GM23338 (cell line): ENCODE measurements around the gene EYA4.

ENCODE experiments used
- CREB1 ChIP-seq: fragments of 250-450 bp; sonication (Bioruptor Pico); IDR thresholded peaks from 2 replicates; pipeline ENCODE4 v1.5.0; 2020; ENCODE audit warnings: low read depth, mild to moderate bottlenecking, moderate library complexity
- CTCF ChIP-seq, 2 experiments: fragments of 200-600 bp in 1 of 2; sonication (generic) in 1 of 2; conservative IDR thresholded peaks; 2 replicates each; pipeline versions ENCODE4 v1.5.1 to v1.6.1; 2016 to 2017; ENCODE audit warnings: antibody characterized with exemption in 2 of 2, low read depth in 2 of 2, mild to moderate bottlenecking in 2 of 2, moderate library complexity in 1 of 2
- EZH2 ChIP-seq: fragments of 200-600 bp; sonication (generic); IDR thresholded peaks from one replicate; pipeline ENCODE4 v1.8.0; 2017; ENCODE audit warnings: antibody characterized with exemption, mild to moderate bottlenecking, low read depth; ENCODE audit not compliant: unreplicated experiment
- JUNB ChIP-seq: IDR thresholded peaks from one replicate; pipeline ENCODE4 v1.6.1; 2016; ENCODE audit warnings: antibody characterized with exemption; ENCODE audit not compliant: unreplicated experiment
- POLR2AphosphoS5 ChIP-seq: IDR thresholded peaks from 2 replicates; pipeline ENCODE4 v1.6.1; 2016; ENCODE audit warnings: antibody characterized with exemption, low read depth
- STAT1 ChIP-seq: IDR thresholded peaks from one replicate; pipeline ENCODE4 v1.6.1; 2016; ENCODE audit warnings: antibody characterized with exemption; ENCODE audit not compliant: unreplicated experiment

GRCh38 chr6:133546098-133546497 is 304.9 kb downstream of the EYA4 start:
- no peak for TF ChIP-seq CREB1 (CRISPR knock-in tag)
- no peak for TF ChIP-seq CTCF (conservative IDR thresholded peaks at IDR 0.05; ENCODE audit: low read depth in 2 of 2)
- TF ChIP-seq JUNB = no peak
- TF ChIP-seq STAT1 = no peak
- no peak for TF ChIP-seq EZH2
- no peak for TF ChIP-seq POLR2AphosphoS5
